ENCODE data around the gene MVB12B. TPM values are rescaled to one million over a fixed set of nuclear protein-coding genes. Genes with fewer than 3 reads are reported as not detected.
"Not testable (repeated sequence)": the region's sequence is repeated elsewhere in the genome, so short reads cannot be mapped to it uniquely, and the experiment has no call there.

Gene MVB12B
- total RNA-seq (10 to 100 TPM in 3 of 4 donors, 1 to 10 TPM in 1; 7.8 to 25.6 (median 15.1) TPM), polyA plus RNA-seq (10 to 100 TPM in 1 of 3 donors, 1 to 10 TPM in 2; 1.5 to 11.6 (median 3.8) TPM)
- long read RNA-seq, donor 1, full-length matches to known transcripts, result 2 of 8 reads
- long read RNA-seq, donor 1, partial matches to known transcripts, result 0 of 8 reads
- long read RNA-seq, donor 1, other reads (novel, unspliced or antisense), result 6 of 8 reads
- long read RNA-seq, donor 2, full-length matches to known transcripts, result 4 of 28 reads
- long read RNA-seq, donor 2, partial matches to known transcripts, result 20 of 28 reads
- long read RNA-seq, donor 2, other reads (novel, unspliced or antisense), result 4 of 28 reads

GRCh38 chr9:126326228-126327005 lies at the start of gene MVB12B:
TSS of gene MVB12B (plus strand) at chr9:126326829. CDS start at chr9:126326930, 101 bp downstream.
- H3K4me3 ChIP-seq, result peak within 1 kb of the TSS; percentile 78
- 4 to 13% (median 8%) methylated on average over 22 to 90 of the region's 94 CpGs for WGBS, 3 donors

GRCh38 chr9:126283799-126284465 lies 42.7 kb upstream of the MVB12B start:
- Histone ChIP-seq H3K36me3 (ENCODE audit: insufficient read depth in 1 of 2, low read depth in 1 of 2) (no peaks in the 10 kb centered on the region), H3K4me1 (no peaks in the 10 kb centered on the region), H3K9me3 (no peaks in the 10 kb centered on the region), H3K4me3 (no peak overlapping the region), H3K27me3 (ENCODE audit: insufficient read depth in 3 of 3, low read length in 2 of 3) (peaks cover 0 to 4% (median 0%) of the 10 kb centered on the region in 3 donors), H3K27ac (no peak overlapping the region)
- 80 to 84% (median 81%) methylated on average over 9 of the region's 9 CpGs for WGBS, 3 donors
- ATAC-seq (no peak), DNase-seq (no peak)
- TF ChIP-seq CTCF (IDR thresholded peaks at IDR 0.05), result no peak
- intact Hi-C loops (cut with DNase I), result no loop called here

More at GRCh38 chr9:126326228-126327005, at the start of gene MVB12B:
- peak; percentile 26 to 56 (median 34) for ATAC-seq
- DNase-seq, result peak; percentile 49 to 78
- Histone ChIP-seq H3K9me3 (peaks cover 10% of the 10 kb centered on the region), H3K36me3 (ENCODE audit: insufficient read depth in 1 of 2, low read depth in 1 of 2) (no peaks in the 10 kb centered on the region), H3K27me3 (ENCODE audit: insufficient read depth in 3 of 3, low read length in 2 of 3) (no peaks in the 10 kb centered on the region), H3K27ac (peak within 1 kb of the TSS; percentile 80), H3K4me1 (peaks cover 39% of the 10 kb centered on the region)
- intact Hi-C loops (cut with DNase I), result no loop called here
- TF ChIP-seq CTCF (IDR thresholded peaks at IDR 0.05), result no peak

- H3K4me3 ChIP-seq; ATAC-seq; DNase-seq; H3K36me3 ChIP-seq (ENCODE audit: insufficient read depth in 1 of 2, low read depth in 1 of 2); H3K4me1 ChIP-seq; H3K9me3 ChIP-seq; H3K27me3 ChIP-seq (ENCODE audit: insufficient read depth in 3 of 3, low read length in 2 of 3); intact Hi-C loops (cut with DNase I); H3K27ac ChIP-seq: not testable (repeated sequence)
- 75 to 77% (median 76%) methylated on average over 2 of the region's 2 CpGs for WGBS, 3 donors
Observed at GRCh38 chr9:126285652-126286051, 41.0 kb upstream of the MVB12B start.

- intact Hi-C loops (cut with DNase I), result no loop called here
- 60 to 76% (median 71%) methylated on average over 6 of the region's 6 CpGs for WGBS, 3 donors
- DNase-seq, result no peak
- H3K9me3 ChIP-seq, result no peaks in the 10 kb centered on the region
- no peak for ATAC-seq
- H3K4me3 ChIP-seq, result no peak overlapping the region
- no peaks in the 10 kb centered on the region for H3K4me1 ChIP-seq
- H3K27me3 ChIP-seq (ENCODE audit: insufficient read depth in 3 of 3, low read length in 2 of 3), result peaks cover 0 to 4% (median 0%) of the 10 kb centered on the region in 3 donors
- no peak overlapping the region for H3K27ac ChIP-seq
- TF ChIP-seq CTCF (IDR thresholded peaks at IDR 0.05), result no peak
- no peaks in the 10 kb centered on the region for H3K36me3 ChIP-seq (ENCODE audit: insufficient read depth in 1 of 2, low read depth in 1 of 2)
Observed at GRCh38 chr9:126287166-126287866, 39.3 kb upstream of the MVB12B start.

Measured in psoas muscle (tissue), 8 donors.